HL-60/S4 treated with phorbol 12-myristate 13-acetate at 8.2 ng/mL for 4 days and 3 days (cell line): ENCODE measurements around the gene PRF1.

Experiments used
- in situ Hi-C: fragments of 300-500 bp; cut with MboI; formaldehyde crosslinking; loops from 2 replicates; pipeline ENCODE4 v1.15.0; 2022; ENCODE audit warnings: low sequenced_read_pairs

PRF1 gene

DNA sequence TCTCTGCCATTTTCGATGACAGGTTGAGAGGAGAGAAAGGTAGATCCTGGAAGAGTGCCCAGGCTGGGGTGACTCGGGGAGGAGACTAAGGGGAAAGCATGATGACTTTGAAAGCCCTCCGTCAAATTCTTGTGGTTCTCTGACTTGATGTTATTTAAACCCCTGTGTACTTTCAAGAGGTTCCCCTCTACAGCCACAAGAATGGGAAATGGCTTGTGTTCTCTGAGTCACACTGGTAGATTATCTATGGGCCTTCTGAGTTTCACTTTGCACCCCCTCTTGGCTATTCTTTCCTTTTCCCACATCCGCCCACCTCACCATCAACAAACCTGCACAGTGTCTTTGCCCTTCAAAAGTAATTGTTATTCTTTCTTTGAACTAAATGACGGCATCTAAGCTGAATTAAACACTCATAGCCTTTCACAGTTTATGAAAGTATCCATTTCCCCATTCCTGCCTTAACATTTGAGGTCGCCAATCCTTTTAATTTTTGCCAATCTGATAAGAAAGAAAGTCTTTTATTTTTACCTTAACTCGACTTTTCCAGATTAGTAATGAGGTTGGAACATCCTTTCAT is 24.1 kb downstream of the PRF1 start:
- in situ Hi-C loops: no loop called here

DNA sequence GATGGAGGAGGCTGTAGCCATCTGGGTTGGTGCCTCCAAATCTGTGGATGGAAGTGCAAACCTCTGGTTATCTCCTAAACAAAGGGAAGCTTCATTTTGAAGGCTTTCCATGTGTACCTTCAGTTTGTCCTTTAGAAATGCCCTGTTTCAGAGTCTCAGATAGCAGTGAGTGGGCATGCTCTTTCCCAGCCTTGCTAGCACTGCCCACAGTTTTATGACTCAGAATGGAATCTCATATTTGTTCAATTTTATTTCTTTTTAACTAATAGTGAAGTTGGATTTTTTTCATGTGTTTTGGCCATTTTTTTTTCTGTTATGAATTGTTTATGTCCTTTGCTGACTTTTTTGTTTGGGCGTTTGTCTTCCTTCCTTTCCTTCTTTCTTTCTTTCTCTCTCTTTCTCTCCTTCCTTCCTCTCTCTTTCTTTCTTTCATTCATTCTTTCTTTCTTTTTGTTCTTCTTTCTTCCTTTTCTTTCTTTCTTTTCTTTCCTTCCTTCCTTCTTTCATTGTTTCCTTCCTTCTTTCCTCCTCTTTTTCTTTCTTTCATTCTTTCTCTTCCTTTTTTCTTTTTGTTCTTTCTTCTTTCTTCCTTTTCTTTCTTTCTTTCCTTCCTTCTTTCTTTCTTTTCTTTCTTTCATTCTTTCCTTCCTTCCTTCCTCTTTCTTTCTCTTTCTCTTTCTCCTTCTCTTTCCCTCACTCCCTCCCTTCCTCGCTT is 25.6 kb downstream of the PRF1 start:
- in situ Hi-C loops: no loop called here

DNA sequence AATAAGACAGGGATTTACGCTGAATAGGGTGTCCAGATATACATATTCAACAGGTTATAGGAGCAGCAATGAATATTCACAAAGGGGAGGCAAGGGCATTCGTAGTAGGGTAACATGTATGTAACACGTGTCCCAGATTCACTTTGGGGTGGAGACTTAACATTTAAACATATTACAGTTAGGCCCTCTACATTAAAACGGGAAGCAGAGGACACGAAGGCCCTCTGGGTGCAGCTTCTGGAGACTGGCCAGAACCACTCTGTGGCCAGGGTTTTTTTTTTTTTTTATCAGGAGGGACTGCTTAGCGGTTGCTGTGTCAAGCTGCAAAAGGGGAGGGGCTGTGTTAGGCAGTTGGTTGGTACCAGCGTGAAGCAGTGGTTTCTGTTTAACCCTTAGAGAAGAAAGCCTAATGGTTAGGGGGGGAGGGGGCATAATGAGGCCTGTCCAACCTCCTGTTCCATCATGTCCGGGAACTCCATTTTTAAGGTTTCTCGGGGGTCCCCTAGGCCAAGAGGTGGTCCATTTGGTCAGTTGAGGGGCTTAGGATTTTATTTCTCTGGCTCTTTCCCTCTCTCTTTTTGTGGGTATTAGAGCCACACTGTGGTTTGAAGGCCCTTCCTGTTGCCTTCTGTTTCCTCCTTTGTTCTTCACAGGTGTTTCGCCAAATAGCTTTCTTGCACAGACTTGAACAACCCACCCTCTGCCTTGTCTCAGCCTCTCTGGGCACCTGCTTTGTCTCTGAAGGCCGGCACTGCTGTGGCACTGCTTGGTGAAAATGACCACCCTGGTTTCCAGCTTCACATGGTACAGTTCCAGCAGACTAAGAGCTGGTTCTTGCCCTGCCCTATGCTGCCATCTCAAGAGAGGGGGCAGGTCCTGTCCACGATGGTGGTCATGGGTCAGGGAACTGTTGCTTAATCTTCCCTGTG is 26.4 kb downstream of the PRF1 start:
- in situ Hi-C loops: no loop called here

DNA sequence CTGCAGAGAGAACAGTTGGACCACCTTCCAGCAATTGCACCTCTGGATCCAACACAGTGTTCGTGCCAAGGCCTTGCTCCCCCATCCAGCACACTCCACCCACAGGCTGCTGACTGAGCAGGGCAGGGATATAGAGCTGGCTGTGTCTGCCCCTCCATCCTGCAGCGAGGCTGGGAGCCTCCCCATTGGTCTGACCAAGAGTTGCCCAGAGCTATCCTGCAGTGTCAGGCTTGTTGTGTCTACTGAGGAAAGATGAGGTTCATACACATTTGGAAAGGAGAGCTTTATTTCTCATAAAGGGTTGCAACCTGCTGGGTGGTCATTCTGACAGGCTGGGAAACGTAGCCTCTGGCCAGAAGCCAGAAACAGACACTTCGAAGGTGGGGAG is 27.1 kb downstream of the PRF1 start:
- in situ Hi-C loops: no loop called here

- in situ Hi-C loops: loop anchor here (25.0 kb wide), 1 partner anchor 188 kb away; no protein-coding TSS in a partner anchor
These were observed 28.7 kb downstream of the PRF1 start for GRCh38 chr10:70573599-70574506.

GRCh38 chr10:70571636-70572439 is 30.7 kb downstream of the PRF1 start:
- in situ Hi-C loops: loop anchor here (25.0 kb wide), 1 partner anchor 190 kb away; no protein-coding TSS in a partner anchor

DNA sequence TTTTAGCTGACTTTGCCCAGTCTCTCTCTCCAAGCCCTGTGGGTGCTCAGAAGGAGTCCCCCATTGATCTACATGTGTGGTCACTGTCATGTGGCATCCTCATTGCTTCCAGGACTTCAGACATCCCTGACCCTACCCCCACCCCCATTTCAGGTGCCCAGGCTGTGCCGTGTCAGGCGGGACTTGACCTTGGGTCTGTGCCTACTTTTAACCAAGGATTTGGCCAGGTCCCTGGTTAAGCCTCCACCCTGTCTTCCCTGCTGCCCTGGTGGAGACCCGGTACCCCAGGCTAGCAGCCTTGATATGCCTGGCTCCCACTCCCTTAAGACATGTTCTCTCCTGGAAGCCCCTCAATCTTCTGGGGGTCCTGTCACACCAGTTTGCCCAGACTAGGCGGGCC is 31.3 kb downstream of the PRF1 start:
- in situ Hi-C loops: loop anchor here (25.0 kb wide), 1 partner anchor 191 kb away; no protein-coding TSS in a partner anchor

GRCh38 chr10:70568781-70569495 is 33.6 kb downstream of the PRF1 start:
- in situ Hi-C loops: loop anchor here (25.0 kb wide), 1 partner anchor 193 kb away; no protein-coding TSS in a partner anchor

DNA sequence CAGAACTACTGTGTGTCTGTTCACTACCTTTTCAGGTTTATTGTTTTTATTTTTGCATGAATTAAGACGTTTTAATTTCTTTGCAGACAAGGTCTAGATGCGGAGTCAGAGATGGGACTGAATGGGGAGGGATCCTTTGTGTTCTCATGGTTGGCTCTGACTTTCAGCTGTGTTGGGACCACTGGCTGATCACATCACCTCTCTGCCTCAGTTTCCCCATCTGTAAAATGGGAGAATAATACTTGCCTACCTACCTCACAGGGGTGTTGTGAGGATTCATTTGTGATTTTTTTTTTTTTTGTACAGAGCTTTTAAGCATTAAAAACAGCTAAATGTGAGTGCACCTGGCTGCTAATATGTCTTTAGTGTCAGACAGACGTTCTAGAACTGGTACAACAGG is 34.4 kb downstream of the PRF1 start:
- in situ Hi-C loops: loop anchor here (25.0 kb wide), 1 partner anchor 194 kb away; no protein-coding TSS in a partner anchor

GRCh38 chr10:70567603-70568002 is 34.9 kb downstream of the PRF1 start:
- in situ Hi-C loops: loop anchor here (25.0 kb wide), 1 partner anchor 195 kb away; no protein-coding TSS in a partner anchor

DNA sequence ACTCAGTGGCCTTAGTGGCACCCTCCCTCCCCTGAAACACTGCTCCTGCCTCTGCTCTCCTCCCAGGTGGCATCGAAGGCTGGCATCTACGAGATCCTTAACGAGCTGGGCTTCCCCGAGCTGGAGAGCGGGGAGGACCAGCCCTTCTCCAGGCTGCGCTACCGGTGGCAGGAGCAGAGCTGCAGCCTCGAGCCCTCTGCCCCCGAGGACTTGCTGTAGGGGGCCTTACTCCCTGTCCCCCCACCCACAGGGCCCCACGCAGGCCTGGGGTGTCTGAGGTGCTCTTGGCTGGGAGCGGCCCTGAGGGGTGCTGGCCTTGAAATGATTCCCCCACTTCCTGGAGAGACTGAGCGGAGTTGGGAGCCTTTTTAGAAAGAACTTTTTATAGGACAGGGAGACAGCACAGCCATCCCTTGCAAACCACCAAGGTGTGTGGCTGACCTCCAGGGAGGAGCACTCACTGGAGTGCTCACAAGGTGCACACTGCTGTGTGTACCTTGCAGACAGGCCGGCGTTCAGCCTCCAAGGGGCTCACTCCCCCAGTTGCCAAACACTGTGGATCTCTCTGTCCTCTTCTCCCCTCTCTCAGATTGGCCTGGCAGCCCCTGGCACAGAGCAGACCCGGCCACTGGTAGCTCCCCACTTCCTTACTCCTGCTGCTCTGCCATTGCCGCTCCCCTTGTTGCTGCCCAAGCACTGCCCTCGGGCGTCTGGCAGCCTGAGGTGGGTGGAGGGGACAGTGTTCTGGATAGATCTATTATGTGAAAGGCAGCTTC is 35.8 kb downstream of the PRF1 start:
- in situ Hi-C loops: loop anchor here (25.0 kb wide), 1 partner anchor 196 kb away; no protein-coding TSS in a partner anchor

DNA sequence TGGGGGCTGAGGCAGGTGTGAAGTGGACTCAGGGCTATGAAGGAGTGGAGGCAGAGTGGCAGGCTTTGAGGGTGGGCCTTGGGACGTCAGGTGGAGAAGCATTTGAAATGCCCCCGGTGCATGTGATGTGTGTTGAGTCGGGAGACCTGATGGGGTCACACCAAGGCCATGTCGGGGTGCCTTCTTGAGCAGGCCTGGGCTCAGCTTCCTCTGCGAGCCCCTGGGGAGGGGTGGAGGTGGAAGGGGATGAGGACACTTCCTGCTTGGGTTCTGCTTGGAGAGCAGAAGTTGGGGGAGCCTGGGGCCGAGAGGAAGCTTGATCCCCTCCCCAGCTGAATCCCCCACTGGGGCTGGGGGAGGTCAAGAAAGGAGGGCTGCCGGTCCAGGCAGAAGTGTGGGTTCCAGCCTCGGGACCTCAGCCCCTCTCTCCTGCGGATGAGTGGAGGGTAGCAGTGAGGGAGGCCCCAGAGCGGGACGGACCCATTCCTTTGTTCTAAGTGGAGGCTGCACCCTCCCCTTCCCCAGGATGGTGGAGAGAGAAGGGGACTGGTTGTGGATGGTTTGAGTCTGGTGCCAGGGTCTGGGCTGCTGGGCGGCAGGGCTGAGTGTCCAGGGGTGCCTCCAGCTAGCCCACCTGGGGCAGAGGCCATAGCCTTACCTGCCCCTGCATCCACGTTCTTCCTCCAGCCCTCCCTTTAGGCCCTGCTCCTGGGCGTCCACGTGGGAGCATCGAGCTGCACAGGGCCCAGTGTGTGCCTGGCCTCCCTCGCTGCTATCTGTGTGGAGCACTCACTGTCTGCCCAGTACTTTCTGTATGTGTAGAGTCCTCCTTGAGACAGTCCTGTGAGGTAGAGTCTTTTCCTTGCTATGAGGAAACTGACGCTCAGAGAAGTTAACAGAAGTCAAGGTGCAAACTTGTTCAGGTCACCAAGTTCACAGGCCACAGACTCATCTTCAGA is 36.7 kb downstream of the PRF1 start:
- in situ Hi-C loops: loop anchor here (25.0 kb wide), 1 partner anchor 196 kb away; no protein-coding TSS in a partner anchor

GRCh38 chr10:70564901-70565351 is 37.6 kb downstream of the PRF1 start:
- in situ Hi-C loops: loop anchor here (25.0 kb wide), 1 partner anchor 197 kb away; no protein-coding TSS in a partner anchor

DNA sequence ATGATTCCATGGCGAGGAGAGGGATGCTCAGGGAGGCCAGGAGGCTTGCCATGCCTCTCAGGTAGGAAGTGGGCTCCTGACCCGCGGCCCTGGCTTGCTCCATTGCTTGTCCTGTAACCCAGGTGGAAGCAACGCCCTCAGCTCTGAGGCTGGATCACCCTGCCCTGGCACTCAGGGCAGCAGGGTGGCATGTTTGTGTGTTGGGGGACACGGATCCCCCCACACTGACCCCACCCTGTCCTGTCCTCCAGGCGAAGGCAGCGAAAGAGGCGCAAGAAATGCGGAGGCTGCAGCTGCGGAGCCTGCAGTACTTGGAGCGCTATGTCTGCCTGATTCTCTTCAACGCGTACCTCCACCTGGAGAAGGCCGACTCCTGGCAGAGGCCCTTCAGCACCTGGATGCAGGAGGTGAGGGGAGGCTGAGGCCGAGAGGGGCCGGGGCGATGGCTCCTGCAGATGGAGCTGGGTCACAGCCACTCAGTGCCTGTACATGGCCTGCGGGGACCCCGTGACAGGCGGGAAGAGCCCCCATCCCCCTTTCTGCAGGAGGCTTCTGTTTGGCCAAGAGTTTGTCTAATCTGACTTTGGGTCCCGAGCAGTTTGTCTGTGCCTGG is 38.3 kb downstream of the PRF1 start:
- in situ Hi-C loops: loop anchor here (25.0 kb wide), 1 partner anchor 198 kb away; no protein-coding TSS in a partner anchor

DNA sequence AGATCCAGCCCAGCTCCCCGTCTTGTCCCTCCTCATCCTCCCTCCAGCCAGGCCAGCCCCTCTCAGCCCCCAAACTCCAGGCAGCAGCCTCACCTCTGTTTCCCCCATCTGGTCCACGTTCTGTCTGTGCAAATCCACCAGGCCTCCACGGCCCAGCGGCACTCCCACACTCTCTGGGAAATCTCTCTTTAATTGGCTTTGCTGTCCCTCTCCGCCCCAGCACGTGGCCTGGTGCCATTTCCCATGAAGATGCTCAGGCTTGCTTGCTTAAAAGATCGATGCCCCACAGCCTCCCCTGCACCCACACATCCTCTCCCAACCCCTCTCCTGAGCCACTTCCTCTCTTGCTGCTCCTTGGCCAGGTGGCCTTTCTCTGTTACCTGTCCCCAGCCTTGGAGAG is 39.3 kb downstream of the PRF1 start:
- in situ Hi-C loops: loop anchor here (25.0 kb wide), 1 partner anchor 199 kb away; no protein-coding TSS in a partner anchor
